ENCODE measurements around the gene DIP2A. TPM values are rescaled to one million over a fixed set of nuclear protein-coding genes. Genes with fewer than 3 reads are reported as not detected.

The DIP2A gene
- total and polyA plus RNA-seq, 7 experiments from 2014 or later: 16.9 to 118 (median 105) TPM

DNA sequence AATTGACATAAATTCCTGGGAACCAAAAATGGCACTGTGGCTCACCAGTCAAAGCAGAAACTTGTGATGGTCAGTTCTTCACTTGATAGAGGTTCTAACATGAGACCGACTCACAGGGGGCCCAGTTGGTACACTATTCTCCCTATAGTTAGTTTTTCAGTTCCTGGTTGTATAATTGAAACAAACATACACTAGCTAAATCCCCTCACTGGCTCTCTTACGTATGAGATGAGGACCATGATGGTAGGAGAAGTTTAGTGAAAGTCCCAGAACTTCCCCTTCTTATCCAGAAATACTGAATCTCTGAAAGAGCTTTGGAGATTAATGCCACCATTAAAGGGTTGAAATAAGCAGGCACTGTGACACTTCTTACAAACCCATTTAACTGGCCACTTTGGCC lies 148.9 kb downstream of the DIP2A start:
- Mint-ChIP-seq H3K4me3 (peak overlapping the region in 3 of 10 donors; percentile 9 to 26 (median 16)), H3K27ac (peak overlapping the region in 4 of 9 donors; percentile 77 to 90 (median 86)), H3K36me3 (peaks cover 0 to 13% (median 0%) of the 10 kb centered on the region in 5 donors), H3K9me3 (peaks cover 0 to 30% (median 7%) of the 10 kb centered on the region in 11 donors), H3K27me3 (peaks cover 0 to 1% (median 0%) of the 10 kb centered on the region in 5 donors), H3K4me1 (peaks cover 28 to 66% (median 56%) of the 10 kb centered on the region in 7 donors)
- Histone ChIP-seq H3K27me3 (ENCODE audit: control insufficient read depth in 2 of 2, insufficient read depth in 2 of 2, low read length in 2 of 2) (no peaks in the 10 kb centered on the region), H3K4me1 (ENCODE audit: control insufficient read depth in 2 of 2, insufficient read depth in 2 of 2, low read length in 2 of 2) (peaks cover 25 to 34% of the 10 kb centered on the region in 2 donors), H3K4me3 (ENCODE audit: low read length) (no peak overlapping the region), H3K36me3 (ENCODE audit: control insufficient read depth in 2 of 3, insufficient read depth in 3 of 3, low read length in 3 of 3) (no peaks in the 10 kb centered on the region), H3K27ac (ENCODE audit: low read depth, low read length) (no peak overlapping the region), H3K9me3 (ENCODE audit: control insufficient read depth in 2 of 3, low read length in 3 of 3) (peaks cover 0 to 4% (median 3%) of the 10 kb centered on the region in 3 experiments)
- POLR2A ChIA-PET: interaction anchor here (0.7 to 3.3 kb wide), 3 partner anchors 14 to 278 kb away, joined by 3 to 19 read pairs (median 10); partner anchors contain the start of gene PRMT2
- CTCF ChIA-PET: no interaction called here
- DNase-seq (no peak), ATAC-seq (no peak)
- intact Hi-C loops (cut with micrococcal nuclease): loop anchor here in 1 of 2 donors (2.0 to 5.0 kb wide), 3 partner anchors 15 to 40 kb away; no protein-coding TSS in a partner anchor

DNA sequence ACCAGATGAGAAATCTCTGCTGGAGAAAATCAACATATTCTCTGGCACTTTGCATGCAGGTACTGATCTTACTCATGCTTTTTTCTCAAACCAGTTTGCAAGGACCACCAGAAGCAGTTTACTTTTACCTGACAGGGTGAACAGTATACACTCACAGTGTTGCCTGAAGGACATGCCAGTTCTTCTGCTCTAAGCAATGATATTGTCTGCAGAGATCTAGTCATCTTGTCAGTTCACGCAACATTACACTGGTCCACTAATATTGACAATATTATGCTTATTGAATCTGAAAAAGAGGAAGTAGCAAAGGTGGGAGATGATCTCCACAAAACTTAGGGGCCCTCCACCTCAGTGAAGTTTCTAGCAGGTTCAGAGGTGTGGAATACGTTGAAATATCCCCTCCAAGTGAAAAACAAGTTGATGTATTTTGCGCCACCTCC lies 150.0 kb downstream of the DIP2A start:
- no peak for ATAC-seq
- intact Hi-C loops (cut with micrococcal nuclease): loop anchor here in 1 of 2 donors (5.0 kb wide), 1 partner anchor 41 kb away; no protein-coding TSS in a partner anchor
- H3K9me3 Mint-ChIP-seq: peaks cover 0 to 36% (median 9%) of the 10 kb centered on the region in 11 donors
- H3K4me1 Mint-ChIP-seq: peaks cover 28 to 62% (median 53%) of the 10 kb centered on the region in 7 donors
- peak overlapping the region in 1 of 9 donors; percentile 89 for H3K27ac Mint-ChIP-seq
- Histone ChIP-seq H3K36me3 (ENCODE audit: control insufficient read depth in 2 of 3, insufficient read depth in 3 of 3, low read length in 3 of 3) (no peaks in the 10 kb centered on the region), H3K27me3 (ENCODE audit: control insufficient read depth in 2 of 2, insufficient read depth in 2 of 2, low read length in 2 of 2) (no peaks in the 10 kb centered on the region), H3K4me1 (ENCODE audit: control insufficient read depth in 2 of 2, insufficient read depth in 2 of 2, low read length in 2 of 2) (peaks cover 25 to 34% of the 10 kb centered on the region in 2 donors), H3K4me3 (ENCODE audit: low read length) (no peak overlapping the region), H3K27ac (ENCODE audit: low read depth, low read length) (no peak overlapping the region), H3K9me3 (ENCODE audit: control insufficient read depth in 2 of 3, low read length in 3 of 3) (peaks cover 0 to 4% (median 3%) of the 10 kb centered on the region in 3 experiments)
- peaks cover 0 to 7% (median 0%) of the 10 kb centered on the region in 5 donors for H3K27me3 Mint-ChIP-seq
- H3K36me3 Mint-ChIP-seq: peaks cover 0 to 13% (median 0%) of the 10 kb centered on the region in 5 donors
- no peak for DNase-seq
- ChIA-PET POLR2A (interaction anchor here (0.7 to 3.3 kb wide), 6 partner anchors 13 to 56 kb away, joined by 3 to 19 read pairs (median 4); partner anchors contain the start of gene PRMT2), CTCF (no interaction called here)
- H3K4me3 Mint-ChIP-seq: peak overlapping the region in 1 of 10 donors; percentile 26

DNA sequence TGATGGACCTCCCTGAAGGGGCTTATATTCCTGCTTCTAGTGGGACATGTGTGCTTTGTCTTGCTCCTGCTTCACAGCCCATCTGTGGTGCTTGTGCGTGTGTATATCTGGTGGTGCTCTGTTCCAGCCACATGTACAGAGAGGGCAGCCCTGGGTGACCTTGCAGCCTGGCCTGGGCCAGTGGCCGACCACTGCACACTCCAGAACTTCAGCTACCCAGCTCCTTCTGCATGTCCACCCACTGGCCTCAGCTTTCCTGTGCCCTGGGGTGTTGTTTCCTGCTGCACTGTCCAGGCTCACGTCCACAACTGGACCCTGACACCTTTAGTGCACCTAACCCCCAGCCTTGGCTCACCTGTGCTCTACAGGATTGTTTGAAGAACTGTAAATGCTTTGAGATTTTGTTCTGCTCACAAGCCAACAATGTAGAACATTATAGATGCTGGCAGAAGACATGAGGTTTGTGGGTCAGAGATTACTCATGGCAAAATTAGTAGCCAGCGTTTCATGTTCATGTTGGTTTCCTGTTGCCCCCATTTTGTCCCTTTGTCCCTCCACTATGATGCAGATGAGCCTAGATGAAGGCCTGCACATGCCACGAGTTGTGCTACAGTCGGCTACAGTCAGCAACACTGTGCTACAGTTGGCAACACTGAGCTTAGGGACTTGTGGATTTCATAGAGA lies 151.5 kb downstream of the DIP2A start:
- Histone ChIP-seq H3K9me3 (ENCODE audit: control insufficient read depth in 2 of 3, low read length in 3 of 3) (peaks cover 0 to 4% (median 3%) of the 10 kb centered on the region in 3 experiments), H3K27me3 (ENCODE audit: control insufficient read depth in 2 of 2, insufficient read depth in 2 of 2, low read length in 2 of 2) (no peaks in the 10 kb centered on the region), H3K4me1 (ENCODE audit: control insufficient read depth in 2 of 2, insufficient read depth in 2 of 2, low read length in 2 of 2) (peaks cover 20 to 29% of the 10 kb centered on the region in 2 donors), H3K36me3 (ENCODE audit: control insufficient read depth in 2 of 3, insufficient read depth in 3 of 3, low read length in 3 of 3) (no peaks in the 10 kb centered on the region), H3K4me3 (ENCODE audit: low read length) (no peak overlapping the region), H3K27ac (ENCODE audit: low read depth, low read length) (no peak overlapping the region)
- Mint-ChIP-seq H3K4me3 (no peak overlapping the region), H3K27me3 (peaks cover 0 to 22% (median 0%) of the 10 kb centered on the region in 5 donors), H3K36me3 (peaks cover 0 to 22% (median 4%) of the 10 kb centered on the region in 5 donors), H3K4me1 (peaks cover 20 to 60% (median 44%) of the 10 kb centered on the region in 7 donors), H3K9me3 (peaks cover 0 to 36% (median 12%) of the 10 kb centered on the region in 11 donors), H3K27ac (no peak overlapping the region)
- DNase-seq (no peak), ATAC-seq (no peak)
- intact Hi-C loops (cut with micrococcal nuclease): no loop called here
- ChIA-PET POLR2A (interaction anchor here (1.0 to 3.3 kb wide), 4 partner anchors 9 to 50 kb away, joined by 3 to 19 read pairs (median 4); partner anchors contain the start of gene PRMT2), CTCF (no interaction called here)

DNA sequence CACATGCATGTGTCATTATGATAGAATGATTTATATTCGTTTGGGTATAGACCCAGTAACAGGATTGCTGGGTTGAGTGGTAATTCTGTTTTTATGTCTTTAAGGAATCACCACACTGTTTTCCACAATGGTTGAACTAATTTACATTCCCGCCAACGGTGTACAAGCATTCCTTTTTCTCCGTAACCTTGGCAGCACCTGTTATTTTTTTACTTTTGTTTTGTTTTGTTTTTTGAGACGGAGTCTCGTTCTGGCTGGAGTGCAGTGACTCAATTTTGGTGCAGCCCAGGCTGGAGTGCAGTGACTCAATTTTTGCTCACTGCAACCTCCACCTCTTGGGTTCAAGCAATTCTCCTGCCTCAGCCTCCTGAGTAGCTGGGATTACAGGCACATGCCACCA lies 154.7 kb downstream of the DIP2A start:
- Histone ChIP-seq H3K4me1 (ENCODE audit: control insufficient read depth in 2 of 2, insufficient read depth in 2 of 2, low read length in 2 of 2) (peaks cover 0 to 3% of the 10 kb centered on the region in 2 donors), H3K4me3 (ENCODE audit: low read length) (no peak overlapping the region), H3K27me3 (ENCODE audit: control insufficient read depth in 2 of 2, insufficient read depth in 2 of 2, low read length in 2 of 2) (no peaks in the 10 kb centered on the region), H3K36me3 (ENCODE audit: control insufficient read depth in 2 of 3, insufficient read depth in 3 of 3, low read length in 3 of 3) (no peaks in the 10 kb centered on the region), H3K9me3 (ENCODE audit: control insufficient read depth in 2 of 3, low read length in 3 of 3) (peaks cover 0 to 4% (median 3%) of the 10 kb centered on the region in 3 experiments), H3K27ac (ENCODE audit: low read depth, low read length) (no peak overlapping the region)
- DNase-seq: no peak
- POLR2A ChIA-PET: interaction anchor here (2.8 kb wide), 1 partner anchor 8 kb away, joined by 9 read pairs; the partner anchor contains the start of gene S100B
- ATAC-seq: no peak
- Mint-ChIP-seq H3K4me1 (peaks cover 0 to 49% (median 34%) of the 10 kb centered on the region in 7 donors), H3K4me3 (no peak overlapping the region), H3K27ac (peak overlapping the region in 1 of 9 donors; percentile 41), H3K9me3 (peaks cover 4 to 36% (median 12%) of the 10 kb centered on the region in 11 donors), H3K27me3 (peaks cover 0 to 36% (median 0%) of the 10 kb centered on the region in 5 donors), H3K36me3 (peaks cover 0 to 26% (median 4%) of the 10 kb centered on the region in 5 donors)
- intact Hi-C loops (cut with micrococcal nuclease): no loop called here
- CTCF ChIA-PET: no interaction called here

DNA sequence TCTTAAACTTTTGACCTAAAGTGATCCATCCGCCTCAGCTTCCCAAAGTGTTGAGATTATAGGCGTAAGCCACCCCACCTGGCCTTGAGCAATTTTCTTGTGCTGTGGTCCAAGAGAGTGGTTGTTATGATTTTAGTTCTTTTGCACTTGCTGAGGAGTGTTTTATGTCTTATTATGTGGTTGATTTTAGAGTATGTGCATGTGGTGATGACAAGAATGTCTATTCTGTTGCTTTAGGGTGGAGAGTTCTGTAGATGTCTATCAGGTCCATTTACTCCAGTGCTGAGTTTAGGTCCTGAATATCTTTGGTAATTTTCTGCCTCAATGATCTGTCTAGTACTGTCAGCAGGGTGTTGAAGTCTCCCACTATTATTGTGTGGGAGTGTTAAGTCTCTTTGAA lies 157.4 kb downstream of the DIP2A start:
- intact Hi-C loops (cut with micrococcal nuclease): no loop called here
- Histone ChIP-seq H3K4me1 (ENCODE audit: control insufficient read depth in 2 of 2, insufficient read depth in 2 of 2, low read length in 2 of 2) (peaks cover 11 to 13% of the 10 kb centered on the region in 2 donors), H3K27ac (ENCODE audit: low read depth, low read length) (no peak overlapping the region), H3K36me3 (ENCODE audit: control insufficient read depth in 2 of 3, insufficient read depth in 3 of 3, low read length in 3 of 3) (no peaks in the 10 kb centered on the region), H3K9me3 (ENCODE audit: control insufficient read depth in 2 of 3, low read length in 3 of 3) (no peaks in the 10 kb centered on the region), H3K27me3 (ENCODE audit: control insufficient read depth in 2 of 2, insufficient read depth in 2 of 2, low read length in 2 of 2) (no peaks in the 10 kb centered on the region), H3K4me3 (ENCODE audit: low read length) (no peak overlapping the region)
- Mint-ChIP-seq H3K36me3 (peaks cover 0 to 19% (median 6%) of the 10 kb centered on the region in 5 donors), H3K4me3 (peak overlapping the region in 2 of 10 donors; percentile 24 to 42), H3K27ac (no peak overlapping the region), H3K9me3 (peaks cover 1 to 27% (median 6%) of the 10 kb centered on the region in 11 donors), H3K27me3 (peaks cover 0 to 36% (median 0%) of the 10 kb centered on the region in 5 donors), H3K4me1 (peaks cover 6 to 55% (median 43%) of the 10 kb centered on the region in 7 donors)
- ChIA-PET POLR2A (interaction anchor here (2.8 kb wide), 1 partner anchor 10 kb away, joined by 9 read pairs; the partner anchor contains the start of gene S100B), CTCF (no interaction called here)
- DNase-seq (no peak), ATAC-seq (no peak)

DNA sequence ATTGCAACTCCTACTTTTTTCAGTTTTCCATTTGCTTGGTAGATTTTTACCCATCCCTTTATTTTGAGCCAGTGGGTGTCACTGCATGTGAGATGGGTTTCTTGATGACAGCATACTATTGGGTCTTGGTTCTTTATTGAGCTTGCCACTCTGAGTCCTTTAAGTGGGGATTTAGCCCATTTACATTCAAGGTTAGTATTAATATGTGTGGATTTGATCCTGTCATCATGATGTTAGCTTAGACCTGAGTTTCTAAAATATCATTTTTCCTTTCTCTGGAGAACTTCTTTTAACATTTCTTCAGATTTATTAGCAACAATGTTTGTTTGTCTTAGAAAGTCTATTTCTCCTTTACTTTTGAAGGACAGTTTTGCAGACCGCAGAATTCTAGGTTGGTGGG lies 158.0 kb downstream of the DIP2A start:
- H3K4me3 ChIP-seq (ENCODE audit: low read length): no peak overlapping the region
- ChIA-PET CTCF (no interaction called here), POLR2A (no interaction called here)
- ATAC-seq (no peak), DNase-seq (no peak)
- intact Hi-C loops (cut with micrococcal nuclease): no loop called here
- H3K4me1 ChIP-seq (ENCODE audit: control insufficient read depth in 2 of 2, insufficient read depth in 2 of 2, low read length in 2 of 2): peaks cover 17 to 19% of the 10 kb centered on the region in 2 donors
- Mint-ChIP-seq H3K36me3 (peaks cover 0 to 19% (median 6%) of the 10 kb centered on the region in 5 donors), H3K4me3 (peak overlapping the region in 1 of 10 donors; percentile 42), H3K4me1 (peaks cover 12 to 61% (median 49%) of the 10 kb centered on the region in 7 donors), H3K27ac (no peak overlapping the region), H3K27me3 (peaks cover 0 to 36% (median 0%) of the 10 kb centered on the region in 5 donors), H3K9me3 (peaks cover 1 to 27% (median 5%) of the 10 kb centered on the region in 11 donors)
- no peaks in the 10 kb centered on the region for H3K36me3 ChIP-seq (ENCODE audit: control insufficient read depth in 2 of 3, insufficient read depth in 3 of 3, low read length in 3 of 3)
- no peak overlapping the region for H3K27ac ChIP-seq (ENCODE audit: low read depth, low read length)
- H3K9me3 ChIP-seq (ENCODE audit: control insufficient read depth in 2 of 3, low read length in 3 of 3): no peaks in the 10 kb centered on the region
- H3K27me3 ChIP-seq (ENCODE audit: control insufficient read depth in 2 of 2, insufficient read depth in 2 of 2, low read length in 2 of 2): no peaks in the 10 kb centered on the region
